HG02588 (cell line): ENCODE results near the gene PRKCH.

Experiments
- ATAC-seq: cut with Tn5 transposase; IDR thresholded peaks from one replicate; pipeline ENCODE4 v1.9.1; 2021; ENCODE audit warnings: mild to moderate bottlenecking, moderate library complexity; ENCODE audit not compliant: unreplicated experiment

The PRKCH gene

DNA sequence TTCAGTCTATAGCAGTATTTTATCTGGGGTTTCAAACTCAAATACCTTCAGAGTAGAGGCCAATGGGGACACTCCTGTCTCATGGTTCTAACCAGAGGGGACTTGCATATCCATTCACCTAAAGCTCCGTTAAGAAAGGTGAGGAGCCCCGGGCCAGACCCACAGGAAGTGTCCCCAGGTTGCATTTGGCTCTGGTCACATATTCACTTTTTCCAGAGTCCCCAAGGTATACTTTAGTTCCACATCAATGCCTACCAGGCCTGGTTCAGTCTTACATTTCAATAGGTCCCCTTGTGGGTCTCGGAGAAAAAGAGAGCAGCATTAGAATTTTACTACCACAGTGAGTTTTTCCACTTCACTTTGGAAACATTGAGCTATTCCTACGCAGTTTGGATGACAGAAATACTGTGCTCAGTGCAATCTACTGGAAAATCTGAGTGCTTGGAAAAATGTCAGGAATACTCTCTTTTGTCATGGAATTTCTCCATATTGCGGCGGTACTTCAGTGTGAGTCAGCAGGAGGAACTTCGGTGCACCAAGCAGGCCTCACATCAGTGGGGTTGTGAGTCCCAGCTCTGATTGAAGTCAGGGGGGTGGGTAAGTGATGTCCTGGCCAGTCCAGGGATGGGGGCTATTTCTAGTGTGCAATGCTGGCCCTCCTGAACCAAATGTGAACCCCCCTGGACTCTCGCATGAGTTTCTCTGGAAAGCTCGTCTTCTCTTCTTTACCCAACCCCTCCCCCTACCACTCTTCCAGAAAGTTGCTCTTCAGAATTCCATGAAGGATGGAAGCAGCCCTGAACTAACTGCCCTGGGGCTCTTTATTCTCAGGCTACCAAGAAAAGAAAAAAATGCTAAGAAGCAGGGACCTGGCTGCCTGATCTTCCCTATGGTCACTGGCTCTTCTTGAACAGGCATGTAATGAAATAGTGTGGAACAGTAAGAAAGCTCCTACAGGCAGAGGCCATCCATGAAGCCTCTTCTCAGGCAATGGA lies 184.7 kb downstream of the PRKCH start:
- no peak for ATAC-seq

GRCh38 chr14:61508526-61508925 lies 187.1 kb downstream of the PRKCH start:
- no peak for ATAC-seq

GRCh38 chr14:61510736-61511557 lies 189.6 kb downstream of the PRKCH start:
- ATAC-seq, result no peak

DNA sequence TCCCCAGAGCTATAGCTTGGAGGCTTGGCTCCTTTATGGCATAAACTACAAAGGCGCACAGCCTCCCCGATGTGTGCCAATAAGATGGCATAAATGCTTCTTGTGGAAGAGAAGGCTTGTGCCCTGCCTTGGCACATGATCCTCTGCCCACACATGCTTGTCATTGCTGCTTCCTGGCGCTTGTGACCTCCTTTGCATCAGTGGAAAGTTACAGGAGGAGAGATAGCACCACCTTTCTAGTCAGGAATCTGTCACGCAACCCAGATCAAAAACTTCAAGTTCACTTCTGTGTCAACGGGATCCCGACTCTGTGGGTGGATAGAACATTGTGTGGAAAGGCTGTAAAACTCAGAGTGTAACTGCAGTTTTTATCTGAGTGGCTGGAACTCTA lies 190.2 kb downstream of the PRKCH start:
- no peak for ATAC-seq

- no peak for ATAC-seq
Measured at GRCh38 chr14:61512026-61512834, 190.9 kb downstream of the PRKCH start.

DNA sequence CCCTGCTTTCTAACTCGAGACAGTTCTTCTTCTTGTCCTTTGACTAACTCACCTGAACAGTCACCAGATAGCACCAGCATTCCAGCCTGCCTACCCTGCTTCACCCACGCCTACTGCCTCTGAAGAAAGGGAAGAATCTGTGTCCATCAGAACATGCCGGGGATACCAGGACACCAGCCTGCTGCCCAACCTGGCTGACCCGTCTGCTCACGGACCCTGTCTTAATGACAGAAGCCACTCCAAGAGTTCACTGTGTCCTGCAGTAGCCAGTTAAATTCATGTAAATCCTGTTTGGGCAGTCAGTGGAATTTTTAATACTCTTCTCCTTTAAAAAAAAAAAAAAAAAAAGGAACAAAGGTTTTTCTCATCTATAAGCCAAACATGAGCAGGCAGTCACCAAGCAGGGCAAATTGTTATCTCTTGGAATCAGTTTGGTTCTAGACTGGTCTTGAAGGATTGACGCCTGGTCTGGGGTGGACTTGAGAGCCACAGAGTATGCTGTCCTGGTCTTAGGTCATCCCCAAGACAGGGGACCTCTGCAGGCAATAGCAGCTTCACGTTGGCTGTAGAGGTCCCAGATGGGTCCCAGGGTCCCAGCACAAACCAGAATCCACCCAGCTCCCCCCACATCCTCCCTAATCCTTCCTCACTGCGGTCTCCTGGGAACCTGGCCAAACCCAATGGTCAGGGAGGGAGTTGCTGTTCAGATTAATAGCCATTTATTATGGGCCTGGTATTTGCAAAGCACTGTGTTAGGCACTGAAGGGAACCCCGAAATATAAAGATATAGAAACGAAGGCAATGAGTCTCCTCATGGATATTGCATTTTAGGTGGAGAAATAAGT lies 192.8 kb downstream of the PRKCH start:
- no peak for ATAC-seq

- no peak for ATAC-seq
Measured at GRCh38 chr14:61514927-61515326, 193.5 kb downstream of the PRKCH start.

DNA sequence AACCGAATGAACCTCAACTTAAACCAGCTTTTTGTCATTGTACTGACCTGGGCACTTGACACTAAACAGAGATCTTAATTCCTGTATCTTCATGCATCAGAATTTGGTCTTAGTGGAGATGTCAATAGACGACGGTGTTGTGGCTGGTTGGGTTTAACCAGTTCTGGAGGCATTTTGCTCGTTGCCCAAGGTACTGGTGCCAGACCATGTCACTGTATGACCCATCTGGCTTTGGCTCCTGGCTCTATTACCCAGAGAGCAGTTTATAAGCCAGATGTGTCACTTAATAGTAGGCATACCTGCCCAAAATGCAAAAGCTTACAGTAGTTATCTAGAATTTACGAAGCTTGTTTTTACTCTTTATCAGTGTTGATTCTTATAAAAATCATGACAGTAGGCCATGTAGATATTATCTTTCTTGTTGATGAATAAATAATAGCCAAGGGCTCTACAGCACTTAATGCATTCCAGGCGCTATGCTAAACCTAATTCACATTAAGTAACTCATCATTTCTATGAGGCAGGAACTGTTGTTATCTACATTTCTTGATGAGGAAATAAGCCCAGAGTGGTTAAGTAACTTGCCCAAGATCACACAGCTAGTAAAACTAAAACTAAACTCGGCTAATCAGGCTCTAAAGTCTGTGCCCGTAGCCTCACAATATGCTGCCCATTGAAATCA lies 194.2 kb downstream of the PRKCH start:
- no peak for ATAC-seq

GRCh38 chr14:61516118-61516743 lies 194.9 kb downstream of the PRKCH start:
- ATAC-seq, result no peak

DNA sequence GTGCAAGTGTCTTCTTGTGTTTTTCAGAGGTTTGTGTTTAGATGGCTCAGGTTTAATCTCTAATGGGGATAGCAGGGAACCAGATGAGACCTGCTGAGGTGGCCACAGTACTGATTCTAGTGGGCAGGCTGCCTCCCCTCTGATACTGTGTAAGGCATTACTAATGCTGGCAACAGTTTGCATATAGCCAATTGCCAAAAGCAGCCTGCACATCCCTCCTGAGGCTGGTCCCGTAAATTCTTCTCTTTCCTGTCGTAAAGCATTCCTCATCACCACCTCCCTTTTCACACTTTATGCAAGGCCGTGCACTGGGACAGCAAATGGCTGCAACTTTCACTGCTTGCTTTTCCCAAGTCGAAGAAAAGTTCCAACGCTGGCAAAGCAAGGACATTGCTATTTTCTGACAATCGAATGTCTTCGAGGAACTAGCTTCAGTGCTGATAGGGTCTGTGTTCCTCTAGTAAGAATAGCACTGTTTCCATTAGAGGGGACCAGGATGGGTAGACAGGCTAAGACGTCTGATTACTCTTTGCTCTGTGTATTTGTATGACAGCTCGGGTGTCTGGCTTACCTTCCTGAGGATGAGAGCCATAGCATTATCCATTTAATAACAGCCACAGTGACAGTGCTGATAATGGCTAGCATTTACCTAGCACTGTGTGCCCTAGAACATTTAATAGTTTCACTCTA lies 195.7 kb downstream of the PRKCH start:
- no peak for ATAC-seq

DNA sequence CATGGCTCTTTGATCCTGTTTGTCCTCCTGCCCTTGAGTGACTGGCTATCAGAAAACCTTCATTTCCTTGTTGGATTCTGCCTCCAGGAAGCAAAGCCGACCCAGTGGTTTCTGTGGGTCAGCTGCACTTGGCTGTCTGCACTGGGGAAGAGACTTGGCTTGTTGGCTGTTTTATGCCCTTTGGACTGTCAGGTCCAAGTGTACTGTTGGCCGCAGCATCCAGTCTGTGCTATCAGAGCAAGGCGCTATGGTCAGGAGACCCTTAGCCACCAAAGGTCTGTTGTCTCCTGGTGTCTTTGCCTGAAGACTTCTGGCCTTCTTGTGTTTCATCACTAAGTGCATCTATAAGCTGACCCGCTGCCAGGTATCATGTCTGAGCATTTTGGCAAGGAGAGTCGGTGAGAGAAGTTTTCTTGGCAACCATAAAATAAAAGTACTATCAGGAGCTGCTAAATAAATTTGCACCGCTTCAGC lies 196.6 kb downstream of the PRKCH start:
- no peak for ATAC-seq

DNA sequence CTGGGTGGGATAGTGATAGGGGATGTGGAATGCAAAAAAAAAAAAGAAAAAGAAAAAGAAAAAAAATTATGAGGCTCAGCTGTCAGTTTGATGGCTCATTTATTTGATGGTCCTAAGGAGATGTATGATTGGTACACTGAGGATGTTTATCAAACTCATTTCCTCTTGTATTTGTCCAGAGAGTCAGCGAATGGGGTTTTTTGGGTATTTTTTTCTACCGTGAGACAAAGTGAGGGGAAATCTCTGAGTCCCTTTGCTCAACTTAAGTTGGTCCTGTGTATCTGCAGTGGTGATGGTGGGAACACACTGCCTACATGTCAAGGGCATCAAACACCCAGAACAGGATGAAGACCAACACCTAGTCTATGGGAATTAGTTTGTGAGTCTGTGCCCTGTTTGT lies 197.0 kb downstream of the PRKCH start:
- no peak for ATAC-seq

DNA sequence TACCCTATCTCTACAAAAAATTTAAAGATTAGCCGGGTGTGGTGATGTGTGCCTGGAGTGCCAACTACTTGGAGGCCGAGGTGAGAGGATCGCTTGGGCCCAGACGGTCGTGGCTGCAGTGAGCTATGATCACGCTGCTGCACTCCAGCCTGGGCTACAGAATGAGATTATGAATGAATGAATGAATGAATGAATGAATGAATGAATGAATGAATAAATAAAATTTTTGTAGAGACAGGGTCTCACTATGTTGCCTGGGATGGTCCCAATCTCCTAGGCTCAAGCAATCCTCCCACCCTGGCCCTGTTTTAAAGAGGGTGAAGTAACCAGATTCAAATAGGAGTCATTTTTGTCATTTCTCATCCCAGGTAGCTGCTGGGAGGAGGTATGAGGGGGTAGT lies 197.7 kb downstream of the PRKCH start:
- no peak for ATAC-seq

GRCh38 chr14:61519735-61520134 lies 198.4 kb downstream of the PRKCH start:
- no peak for ATAC-seq

DNA sequence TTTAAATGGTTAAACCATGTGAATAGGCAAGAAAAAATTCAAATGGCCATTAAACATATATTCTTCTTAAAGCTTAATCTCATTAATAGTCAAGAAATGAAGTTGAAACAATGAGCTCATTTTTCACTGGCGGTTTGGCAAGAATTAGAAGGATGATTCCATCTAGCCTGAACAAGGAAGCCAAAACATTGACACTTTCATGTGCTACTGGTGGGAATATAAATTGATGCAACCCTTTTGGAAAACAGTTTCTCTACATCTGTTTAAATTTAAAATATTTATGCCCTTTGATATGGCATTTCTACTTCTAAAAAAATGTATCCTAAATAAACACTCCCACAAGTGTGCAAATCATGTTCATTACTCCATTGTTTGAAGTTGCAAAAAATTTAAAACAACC lies 199.2 kb downstream of the PRKCH start:
- no peak for ATAC-seq

- ATAC-seq, result no peak
Measured at GRCh38 chr14:61521773-61522172, 200.4 kb downstream of the PRKCH start.

GRCh38 chr14:61523751-61524150 lies 202.4 kb downstream of the PRKCH start:
- no peak for ATAC-seq

GRCh38 chr14:61524211-61524806 lies 202.9 kb downstream of the PRKCH start:
- ATAC-seq, result no peak
